Daoy (cell line): ENCODE results near the gene PRR14L. TPM values are rescaled to one million over a fixed set of nuclear protein-coding genes. Genes with fewer than 3 reads are reported as not detected.
"Not testable (repeated sequence)": the region's sequence is repeated elsewhere in the genome, so short reads cannot be mapped to it uniquely, and the experiment has no call there.

Source experiments
- DNase-seq: peaks from one replicate; pipeline ENCODE4 v3.0.0-alpha.2; 2015; ENCODE audit warnings: low read depth
- total RNA-seq: library from RNA; depleted of rRNA; stranded (reverse); fragments of >200 nt; shearing (Covaris generic); gene quantifications from 2 replicates; pipeline ENCODE4 v1.2.3, GENCODE V29; 2014

PRR14L gene
- total RNA-seq, 1 experiment from 2014 or later: 13.5 TPM

GRCh38 chr22:31682751-31683150, 67.2 kb downstream of the PRR14L start:
- no peak for DNase-seq

DNA sequence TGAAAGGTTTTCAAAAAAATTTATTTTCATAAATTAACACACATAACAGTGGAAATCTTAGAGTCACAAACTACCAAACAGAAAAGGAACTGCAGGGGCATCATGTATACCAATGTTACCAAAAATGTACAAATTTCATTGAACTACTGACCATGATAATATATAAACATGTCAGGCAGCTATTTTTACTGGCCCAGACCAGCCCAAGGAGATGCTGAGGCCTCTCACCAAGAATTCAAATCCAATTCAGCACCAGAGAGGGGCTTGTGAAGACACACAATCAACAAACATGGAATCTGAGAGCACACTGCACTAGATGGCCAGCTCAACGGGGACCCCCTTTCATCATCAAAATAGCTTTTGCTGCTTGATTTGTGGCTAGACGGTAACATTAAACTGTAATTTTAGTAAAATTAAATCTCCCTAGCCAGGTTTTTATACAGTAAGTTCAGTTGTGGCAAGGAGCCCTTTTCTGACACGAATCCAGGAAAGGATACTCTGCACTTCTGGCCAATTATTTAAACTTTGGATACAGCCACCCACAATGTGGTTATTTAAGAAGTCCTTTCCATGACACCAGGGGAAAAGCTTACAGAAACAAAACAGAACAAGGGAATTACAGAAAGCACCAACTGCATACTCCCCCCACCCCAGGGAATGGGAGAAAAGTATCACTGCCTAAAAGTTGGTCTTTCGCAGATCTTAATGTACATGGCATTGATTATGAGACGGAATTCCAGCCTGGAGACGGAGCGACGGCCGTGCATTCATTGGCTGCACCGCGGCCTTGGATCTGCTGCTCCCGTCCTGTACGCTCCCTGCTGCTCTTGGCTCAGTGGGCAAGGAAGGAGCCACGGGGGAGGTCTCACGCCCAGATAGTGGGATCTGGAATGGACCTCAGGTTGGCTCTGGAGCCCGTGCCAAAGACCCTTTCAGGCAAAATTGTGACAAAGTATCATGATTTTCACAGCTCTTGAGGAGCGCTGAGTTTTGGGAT, 68.3 kb downstream of the PRR14L start:
- DNase-seq: no peak

DNA sequence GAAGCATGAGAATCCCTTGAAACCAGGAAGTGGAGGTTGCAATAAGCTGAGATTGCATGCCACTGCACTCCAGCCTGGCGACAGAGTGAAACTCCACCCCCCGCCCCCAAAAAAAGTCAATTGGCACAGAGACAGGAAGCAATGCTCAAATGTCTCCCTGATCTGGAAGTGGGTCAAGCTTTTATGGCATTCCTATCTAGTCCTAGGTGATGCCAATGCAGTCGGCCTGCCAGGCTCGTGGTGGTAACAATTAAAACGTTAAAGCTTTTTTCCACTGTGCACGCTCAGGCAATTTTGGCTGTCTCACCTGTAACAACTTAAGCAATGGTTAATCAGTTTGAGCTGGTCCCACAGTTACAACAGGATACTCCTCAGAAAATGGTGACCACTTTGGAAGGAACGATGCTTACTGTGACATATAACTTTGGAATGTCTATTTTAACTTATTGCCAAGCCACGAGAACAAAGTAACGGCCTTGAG, 69.0 kb downstream of the PRR14L start:
- DNase-seq: peak; percentile 37

- no peak for DNase-seq
Observed at GRCh38 chr22:31678748-31679147, 71.2 kb downstream of the PRR14L start.

- DNase-seq: no peak
Observed at GRCh38 chr22:31676700-31677099, 73.2 kb downstream of the PRR14L start.

DNA sequence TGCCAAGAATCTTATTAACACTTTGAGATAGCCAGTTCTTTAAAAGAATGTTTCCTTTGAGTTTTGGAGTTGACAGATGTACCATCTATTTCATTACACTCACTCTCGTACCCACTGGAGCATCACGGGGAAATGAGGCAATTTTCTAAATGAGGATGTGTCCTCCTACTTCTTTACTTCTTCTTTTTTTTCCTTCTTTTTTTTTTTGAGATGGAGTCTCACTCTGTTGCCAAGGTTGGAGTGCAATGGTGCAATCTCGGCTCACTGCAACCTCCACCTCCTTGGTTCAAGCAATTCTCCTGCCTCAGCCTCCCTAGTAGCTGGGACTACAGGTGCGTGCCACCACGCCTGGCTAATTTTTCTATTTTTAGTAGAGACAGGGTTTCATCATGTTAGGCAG, 75.7 kb downstream of the PRR14L start:
- not testable (repeated sequence) for DNase-seq

- DNase-seq: not testable (repeated sequence)
Observed at GRCh38 chr22:31668849-31669248, 81.1 kb downstream of the PRR14L start.

DNA sequence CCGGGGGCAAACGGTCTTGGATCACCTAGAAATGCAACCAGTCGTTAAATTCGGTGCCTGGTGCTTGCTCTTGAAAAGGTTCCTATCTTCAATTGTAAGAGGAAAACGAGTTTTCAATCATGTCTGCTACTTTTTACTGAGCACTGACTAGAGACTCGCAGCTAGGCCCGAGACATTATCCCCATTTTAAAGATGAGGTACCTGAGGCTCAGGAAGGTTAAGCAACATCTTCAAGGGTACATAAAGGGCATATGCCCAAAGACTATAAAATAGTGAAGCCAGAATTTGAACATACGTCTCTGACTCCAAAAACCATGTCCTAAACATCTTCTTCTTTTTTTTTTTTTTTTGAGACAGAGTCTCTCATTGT, 87.3 kb downstream of the PRR14L start:
- no peak for DNase-seq

- DNase-seq: peak; percentile 98
Observed at GRCh38 chr22:31661851-31662667, 87.9 kb downstream of the PRR14L start, which contains the start of gene PISD. PISD (minus strand) TSS chr22:31662215; CDS start chr22:31662208, 7 bp downstream.

DNA sequence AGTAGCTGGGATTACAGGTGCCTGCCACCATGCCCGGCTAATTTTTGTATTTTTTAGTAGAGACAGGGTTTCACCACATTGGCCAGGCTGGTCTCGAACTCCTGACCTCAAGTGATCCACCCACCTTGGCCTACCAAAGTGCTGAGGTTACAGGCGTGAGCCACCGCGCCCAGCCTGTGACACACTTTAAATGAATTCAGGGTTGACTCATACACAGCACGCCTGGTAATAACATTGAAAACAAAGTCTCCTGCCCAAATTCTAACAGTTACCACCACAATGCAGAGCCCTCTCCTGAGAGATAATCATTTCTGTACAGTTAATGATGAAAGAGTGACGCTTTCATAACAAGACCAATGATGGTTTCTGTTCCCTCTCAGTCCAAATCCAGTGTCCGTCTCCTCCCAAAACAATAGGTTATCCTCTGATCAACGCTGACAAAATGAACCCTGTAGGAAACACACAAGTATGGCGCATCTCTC, 89.0 kb downstream of the PRR14L start:
- peak; percentile 83 for DNase-seq

- DNase-seq: no peak
Observed at GRCh38 chr22:31659246-31659645, 90.7 kb downstream of the PRR14L start.

DNA sequence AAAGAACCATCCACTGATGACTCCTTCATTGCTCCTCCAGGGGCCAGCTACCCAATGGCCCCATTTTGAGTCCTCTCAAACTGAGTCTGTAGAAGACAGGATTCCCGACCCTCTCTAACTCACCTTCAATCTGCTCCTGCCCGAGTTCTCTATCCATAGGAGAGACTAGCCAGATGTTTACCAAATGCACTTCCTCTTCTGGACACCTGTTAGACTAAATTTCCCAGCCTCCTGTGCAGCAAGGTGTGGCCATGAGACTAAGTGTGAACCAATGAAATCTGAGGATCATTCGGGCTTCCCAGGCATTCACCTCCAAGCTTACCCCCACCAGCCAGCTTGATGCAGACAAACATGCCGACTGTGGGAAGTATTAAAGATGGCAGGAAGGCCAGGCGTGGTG, 95.5 kb downstream of the PRR14L start:
- no peak for DNase-seq

GRCh38 chr22:31653944-31654343, 96.0 kb downstream of the PRR14L start:
- DNase-seq: no peak

GRCh38 chr22:31652911-31653684, 96.8 kb downstream of the PRR14L start:
- DNase-seq: no peak

GRCh38 chr22:31652088-31652487, 97.8 kb downstream of the PRR14L start:
- DNase-seq: no peak

DNA sequence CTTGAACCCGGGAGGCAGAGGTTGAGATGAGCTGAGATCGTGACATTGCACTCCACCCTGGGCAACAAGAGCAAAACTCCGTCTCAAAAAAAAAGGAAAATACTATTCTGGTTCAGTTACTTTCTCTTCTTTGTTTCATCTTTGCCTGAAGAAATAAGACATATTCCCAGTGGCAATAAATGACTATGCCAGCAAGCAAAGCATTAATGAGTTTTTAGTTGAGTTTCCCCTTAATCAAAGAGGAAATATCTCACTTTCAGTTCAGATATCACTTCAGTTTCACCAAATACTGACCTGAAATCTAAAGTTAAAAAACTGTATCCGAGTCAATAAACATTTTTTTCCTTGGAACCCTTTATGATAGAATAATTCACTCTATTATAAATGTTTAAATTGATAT, 98.3 kb downstream of the PRR14L start:
- no peak for DNase-seq

DNA sequence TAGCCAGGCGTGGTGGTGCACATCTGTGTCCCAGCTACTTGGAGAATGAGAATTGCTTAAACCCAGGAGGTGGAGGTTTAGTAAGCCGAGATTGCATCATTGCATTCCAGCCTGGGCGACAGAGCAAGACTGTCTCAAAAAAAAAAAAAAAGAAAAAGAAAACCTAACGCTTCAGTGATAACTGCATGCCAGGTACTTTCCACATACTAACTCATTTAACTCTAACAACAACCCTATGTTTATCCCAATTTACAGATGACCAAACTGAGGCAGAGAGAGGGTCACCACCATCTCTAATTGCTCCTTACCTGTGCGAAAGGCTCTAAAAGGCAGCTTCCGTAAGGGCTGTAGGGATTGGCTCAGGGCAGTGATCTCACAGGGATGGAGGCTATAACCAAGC, 99.5 kb downstream of the PRR14L start:
- DNase-seq: peak; percentile 72

DNA sequence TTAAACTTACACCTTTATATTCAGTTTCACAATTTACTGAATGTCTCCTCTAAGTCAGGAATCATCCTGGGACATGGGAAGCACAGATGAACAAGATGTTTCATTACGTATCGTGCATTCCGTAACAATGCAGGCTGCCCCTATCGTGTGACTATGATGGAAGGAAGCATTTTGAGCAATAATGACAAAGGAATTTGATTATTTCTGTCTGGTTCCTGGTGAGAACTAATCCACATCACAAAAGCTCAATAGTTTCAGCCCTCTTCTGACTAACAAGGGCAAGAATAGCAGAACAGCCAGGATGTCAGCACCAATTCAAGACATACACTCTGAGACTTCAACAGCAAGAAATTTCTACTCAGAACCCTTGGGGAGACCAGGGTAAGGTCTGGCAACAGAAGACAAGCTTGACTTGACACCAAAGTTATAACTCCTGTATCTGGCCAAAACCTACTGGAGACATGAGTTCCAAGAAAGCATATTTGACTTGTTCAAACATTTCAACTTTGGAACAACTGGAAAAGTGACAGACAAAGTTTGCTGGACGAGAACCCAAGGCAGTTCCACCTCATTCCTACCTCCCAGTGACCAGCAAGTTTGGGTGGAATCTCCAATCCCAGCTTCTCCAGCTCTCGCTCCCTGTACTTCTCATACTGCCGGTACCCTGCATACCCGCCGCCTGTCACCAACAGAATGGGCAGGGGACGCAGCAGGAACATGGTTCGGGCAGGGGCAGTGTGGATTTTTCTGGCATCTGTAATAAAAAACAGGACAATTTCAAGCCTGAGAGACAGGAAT, 102.2 kb downstream of the PRR14L start:
- no peak for DNase-seq

- no peak for DNase-seq
Observed at GRCh38 chr22:31647066-31647465, 102.9 kb downstream of the PRR14L start.

GRCh38 chr22:31646186-31647019, 103.5 kb downstream of the PRR14L start:
- DNase-seq: peak; percentile 95
